Caco-2 (cell line): ENCODE measurements around the gene STT3B. TPM values are rescaled to one million over a fixed set of nuclear protein-coding genes. Genes with fewer than 3 reads are reported as not detected.

Experiments
- BruUV-seq: library from RNA; stranded (reverse); fragments of 400-500 nt; replicated peaks from 2 replicates; lab custom pipeline; 2021; lab: Mats Ljungman, UMichigan
- CTCF ChIA-PET: fragments of 300-600 bp; sonication (Branson Sonifier 250); formaldehyde crosslinking; loops from one replicate; lab custom pipeline; 2022; ENCODE audit warnings: antibody characterized with exemption; lab: Charles Lee
- POLR2A ChIA-PET: fragments of 300-600 bp; sonication (Branson Sonifier 250); formaldehyde crosslinking; loops from one replicate; lab custom pipeline; 2022; ENCODE audit warnings: antibody characterized with exemption; lab: Charles Lee
- DNase-seq, 2 experiments: peaks; one replicate each; pipeline versions ENCODE4 v3.0.0 to v3.0.0-alpha.2; 2020 to 2022
- H3K27me3 ChIP-seq: replicated peaks from 2 replicates; pipeline ENCODE4 v1.6.0; 2011; ENCODE audit warnings: low read length; ENCODE audit not compliant: control insufficient read depth, insufficient read depth
- H3K36me3 ChIP-seq: 2 replicates; pipeline ENCODE4 v1.5.1; 2011; ENCODE audit warnings: low read length; ENCODE audit not compliant: control insufficient read depth, insufficient read depth
- H3K4me1 ChIP-seq: fragments of 250-450 bp; sonication (Bioruptor Pico); 2 replicates; pipeline ENCODE4 v1.5.1; 2020; ENCODE audit warnings: mild to moderate bottlenecking
- H3K4me3 ChIP-seq: 2 replicates; pipeline ENCODE4 v1.5.1; 2011; ENCODE audit warnings: low read depth, mild to moderate bottlenecking, control low read depth, low read length
- H3K9me3 ChIP-seq: fragments of 250-450 bp; sonication (Bioruptor Pico); 2 replicates; pipeline ENCODE4 v1.5.1; 2020; ENCODE audit warnings: mild to moderate bottlenecking, moderate library complexity
- H3K27ac Mint-ChIP-seq: one replicate; pipeline ENCODE4 v1.8.0; 2022; ENCODE audit warnings: mixed read lengths; ENCODE audit not compliant: unreplicated experiment
- H3K27me3 Mint-ChIP-seq: one replicate; pipeline ENCODE4 v1.8.0; 2022; ENCODE audit warnings: mixed read lengths; ENCODE audit not compliant: insufficient read depth, unreplicated experiment
- H3K36me3 Mint-ChIP-seq: one replicate; pipeline ENCODE4 v1.8.0; 2022; ENCODE audit warnings: mild to moderate bottlenecking, mixed read lengths; ENCODE audit not compliant: insufficient read depth, unreplicated experiment
- H3K4me1 Mint-ChIP-seq: one replicate; pipeline ENCODE4 v1.8.0; 2022; ENCODE audit warnings: low read depth, mixed read lengths; ENCODE audit not compliant: unreplicated experiment
- H3K4me3 Mint-ChIP-seq: one replicate; pipeline ENCODE4 v1.8.0; 2022; ENCODE audit warnings: mild to moderate bottlenecking, moderate library complexity, mixed read lengths; ENCODE audit not compliant: unreplicated experiment
- H3K9me3 Mint-ChIP-seq: one replicate; pipeline ENCODE4 v1.8.0; 2022; ENCODE audit warnings: mixed read lengths; ENCODE audit not compliant: unreplicated experiment
- intact Hi-C: fragments of 100-400 bp; cut with micrococcal nuclease; formaldehyde crosslinking; loops from one replicate; pipeline ENCODE4 v1.10.0; 2022; ENCODE audit not compliant: unreplicated experiment
- total RNA-seq: library from RNA; stranded (reverse); gene quantifications from 2 replicates; pipeline ENCODE4 v1.2.3, GENCODE V29; 2022
- TF ChIP-seq, protein P1 (sequence below), 2 experiments: fragments of 200-600 bp in 1 of 2; IDR thresholded peaks; 1 replicate in 1 of 2; 2 replicates in 1 of 2; pipeline versions ENCODE4 v1.5.1 to v1.8.0; 2011 to 2022; ENCODE audit warnings: antibody characterized with exemption in 1 of 2, control low read depth in 1 of 2, inconsistent platforms in 1 of 2, low read depth in 1 of 2, low read length in 1 of 2, mild to moderate bottlenecking in 1 of 2, moderate library complexity in 1 of 2; ENCODE audit not compliant: insufficient read depth in 1 of 2, severe bottlenecking in 1 of 2, unreplicated experiment in 1 of 2

Gene STT3B
- total RNA-seq, 1 experiment from 2014 or later, result 162 TPM

DNA sequence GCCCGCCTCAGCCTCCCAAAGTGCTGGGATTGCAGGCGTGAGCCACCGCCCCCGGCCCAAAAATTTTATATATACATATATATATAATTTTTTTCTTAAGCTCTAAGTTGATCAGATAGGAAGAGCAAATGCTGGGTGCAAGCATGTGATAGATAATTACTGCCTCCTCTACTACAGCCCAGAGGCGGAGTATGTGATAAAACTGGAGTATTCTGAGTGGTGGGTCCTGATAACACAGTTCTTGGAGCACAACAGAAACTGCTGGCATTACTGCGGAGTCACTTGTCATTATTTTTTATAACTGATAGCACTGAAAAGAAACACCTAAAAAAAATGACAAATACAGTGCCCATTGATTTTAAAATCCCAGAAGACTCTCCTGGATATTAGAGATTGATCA lies 41.1 kb upstream of the STT3B start:
- peaks cover 6% of the 10 kb centered on the region for H3K36me3 Mint-ChIP-seq
- no peak overlapping the region for H3K4me3 Mint-ChIP-seq
- no peak overlapping the region for H3K27ac Mint-ChIP-seq
- no peak for DNase-seq
- POLR2A ChIA-PET, result no interaction called here
- H3K4me1 ChIP-seq, result peaks cover 38% of the 10 kb centered on the region
- H3K27me3 Mint-ChIP-seq, result no peaks in the 10 kb centered on the region
- no peaks in the 10 kb centered on the region for H3K27me3 ChIP-seq
- peaks cover 18% of the 10 kb centered on the region for H3K9me3 ChIP-seq
- TF ChIP-seq, protein P1, sequence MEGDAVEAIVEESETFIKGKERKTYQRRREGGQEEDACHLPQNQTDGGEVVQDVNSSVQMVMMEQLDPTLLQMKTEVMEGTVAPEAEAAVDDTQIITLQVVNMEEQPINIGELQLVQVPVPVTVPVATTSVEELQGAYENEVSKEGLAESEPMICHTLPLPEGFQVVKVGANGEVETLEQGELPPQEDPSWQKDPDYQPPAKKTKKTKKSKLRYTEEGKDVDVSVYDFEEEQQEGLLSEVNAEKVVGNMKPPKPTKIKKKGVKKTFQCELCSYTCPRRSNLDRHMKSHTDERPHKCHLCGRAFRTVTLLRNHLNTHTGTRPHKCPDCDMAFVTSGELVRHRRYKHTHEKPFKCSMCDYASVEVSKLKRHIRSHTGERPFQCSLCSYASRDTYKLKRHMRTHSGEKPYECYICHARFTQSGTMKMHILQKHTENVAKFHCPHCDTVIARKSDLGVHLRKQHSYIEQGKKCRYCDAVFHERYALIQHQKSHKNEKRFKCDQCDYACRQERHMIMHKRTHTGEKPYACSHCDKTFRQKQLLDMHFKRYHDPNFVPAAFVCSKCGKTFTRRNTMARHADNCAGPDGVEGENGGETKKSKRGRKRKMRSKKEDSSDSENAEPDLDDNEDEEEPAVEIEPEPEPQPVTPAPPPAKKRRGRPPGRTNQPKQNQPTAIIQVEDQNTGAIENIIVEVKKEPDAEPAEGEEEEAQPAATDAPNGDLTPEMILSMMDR (IDR thresholded peaks at IDR 0.05; ENCODE audit: insufficient read depth in 1 of 2, low read depth in 1 of 2, low read length in 1 of 2, severe bottlenecking in 1 of 2, unreplicated experiment in 1 of 2), result no peak
- CTCF ChIA-PET, result no interaction called here
- peaks cover 16% of the 10 kb centered on the region for H3K4me1 Mint-ChIP-seq
- no peak overlapping the region for H3K4me3 ChIP-seq
- no TSS peak for BruUV-seq
- intact Hi-C loops, result no loop called here
- peaks cover 29% of the 10 kb centered on the region for H3K9me3 Mint-ChIP-seq
- no peaks in the 10 kb centered on the region for H3K36me3 ChIP-seq

DNA sequence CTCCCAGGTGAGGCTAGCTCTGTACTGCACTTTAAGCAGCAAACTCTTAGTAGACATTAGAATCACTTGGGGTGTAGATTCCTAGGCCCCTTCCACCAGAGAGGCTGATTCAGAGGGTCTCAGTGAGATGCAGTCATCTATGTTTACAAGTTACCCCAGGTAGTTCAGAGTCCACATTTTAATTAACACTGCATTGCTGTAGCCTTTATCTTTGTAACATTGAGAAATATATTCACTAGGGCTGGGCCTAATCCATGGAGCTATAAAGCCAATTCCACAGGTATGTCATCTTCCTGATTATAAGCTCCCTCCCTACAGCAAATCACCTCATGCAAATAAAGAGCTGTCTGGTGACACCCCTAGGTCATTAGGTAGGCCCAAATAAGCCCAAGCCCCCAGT lies 39.6 kb upstream of the STT3B start:
- TF ChIP-seq, protein P1 (IDR thresholded peaks at IDR 0.05; ENCODE audit: insufficient read depth in 1 of 2, low read depth in 1 of 2, low read length in 1 of 2, severe bottlenecking in 1 of 2, unreplicated experiment in 1 of 2), result no peak
- BruUV-seq, result no TSS peak
- ChIA-PET CTCF (no interaction called here), POLR2A (interaction anchor here (0.8 kb wide), 1 partner anchor 39 kb away, joined by 3 read pairs; no protein-coding TSS in a partner anchor)
- H3K4me3 Mint-ChIP-seq, result no peak overlapping the region
- no peaks in the 10 kb centered on the region for H3K27me3 ChIP-seq
- H3K36me3 Mint-ChIP-seq, result peaks cover 6% of the 10 kb centered on the region
- intact Hi-C loops, result no loop called here
- DNase-seq, result no peak
- no peaks in the 10 kb centered on the region for H3K36me3 ChIP-seq
- H3K4me1 ChIP-seq, result peaks cover 24% of the 10 kb centered on the region
- H3K27ac Mint-ChIP-seq, result no peak overlapping the region
- peaks cover 8% of the 10 kb centered on the region for H3K4me1 Mint-ChIP-seq
- H3K9me3 ChIP-seq, result peaks cover 18% of the 10 kb centered on the region
- H3K4me3 ChIP-seq, result no peak overlapping the region
- H3K27me3 Mint-ChIP-seq, result no peaks in the 10 kb centered on the region
- peaks cover 29% of the 10 kb centered on the region for H3K9me3 Mint-ChIP-seq

DNA sequence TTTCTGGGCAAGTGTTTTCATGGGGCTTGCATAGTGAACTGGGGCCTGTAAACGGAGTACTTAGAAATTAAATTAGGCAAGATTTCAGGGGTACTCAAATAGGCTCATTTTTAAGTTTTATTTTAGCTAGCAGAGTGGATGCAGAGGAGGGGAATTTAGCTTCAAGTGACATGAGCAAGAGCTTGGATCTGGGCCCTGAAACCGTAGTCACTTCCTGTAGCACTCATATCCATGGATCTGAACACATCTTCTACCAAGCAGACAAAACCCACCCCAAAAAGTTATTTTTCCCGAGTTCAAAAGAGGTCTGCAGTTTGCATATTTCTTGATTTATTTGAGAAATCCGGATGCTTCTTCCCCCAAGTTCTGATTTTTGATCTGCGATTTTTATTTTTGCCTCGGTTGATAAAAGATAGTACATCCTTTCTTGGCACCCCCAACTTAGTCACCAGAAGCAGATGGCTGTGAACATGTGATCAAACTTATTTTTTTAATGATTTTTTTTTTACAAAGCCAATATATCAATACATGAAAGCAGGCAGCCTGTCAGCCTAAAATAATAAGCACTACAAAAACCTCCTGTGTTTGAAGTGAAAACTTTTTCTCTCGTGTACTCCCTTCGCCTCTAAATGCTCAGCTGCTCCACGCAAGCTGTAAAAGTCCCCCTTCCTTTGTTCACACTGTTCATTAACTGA lies 36.6 kb upstream of the STT3B start:
- Mint-ChIP-seq H3K27me3 (no peaks in the 10 kb centered on the region), H3K27ac (no peak overlapping the region), H3K9me3 (peaks cover 19% of the 10 kb centered on the region), H3K4me3 (no peak overlapping the region), H3K36me3 (peaks cover 6% of the 10 kb centered on the region), H3K4me1 (no peaks in the 10 kb centered on the region)
- peaks cover 8% of the 10 kb centered on the region; the same call in 1 of the 2 replicates for H3K4me1 ChIP-seq
- no peak overlapping the region for H3K4me3 ChIP-seq
- no peaks in the 10 kb centered on the region for H3K36me3 ChIP-seq
- peaks cover 6% of the 10 kb centered on the region; the same call in 1 of the 2 replicates for H3K9me3 ChIP-seq
- intact Hi-C loops, result no loop called here
- CTCF ChIA-PET, result no interaction called here
- TF ChIP-seq, protein P1 (IDR thresholded peaks at IDR 0.05; ENCODE audit: insufficient read depth in 1 of 2, low read depth in 1 of 2, low read length in 1 of 2, severe bottlenecking in 1 of 2, unreplicated experiment in 1 of 2), result no peak
- H3K27me3 ChIP-seq, result no peaks in the 10 kb centered on the region
- DNase-seq, result no peak
- BruUV-seq, result no TSS peak
- POLR2A ChIA-PET, result no interaction called here
